A673 (cell line): ENCODE results near the gene UCK2.

Experiments
- EZH2 ChIP-seq: fragments of 200-600 bp; sonication (generic); IDR thresholded peaks from 2 replicates; pipeline ENCODE4 v1.6.1; 2017; ENCODE audit warnings: borderline replicate concordance, low read depth, mild to moderate bottlenecking, mixed read lengths, antibody characterized with exemption, low read length; ENCODE audit not compliant: poor library complexity, severe bottlenecking
- TF ChIP-seq, protein P1 (sequence below): fragments of 300-800, 200-600 bp; sonication (generic); conservative IDR thresholded peaks from 2 replicates; pipeline ENCODE4 v1.5.1; 2017; ENCODE audit warnings: low read depth, mild to moderate bottlenecking, antibody characterized with exemption, low read length, moderate library complexity, mixed read lengths

DNA sequence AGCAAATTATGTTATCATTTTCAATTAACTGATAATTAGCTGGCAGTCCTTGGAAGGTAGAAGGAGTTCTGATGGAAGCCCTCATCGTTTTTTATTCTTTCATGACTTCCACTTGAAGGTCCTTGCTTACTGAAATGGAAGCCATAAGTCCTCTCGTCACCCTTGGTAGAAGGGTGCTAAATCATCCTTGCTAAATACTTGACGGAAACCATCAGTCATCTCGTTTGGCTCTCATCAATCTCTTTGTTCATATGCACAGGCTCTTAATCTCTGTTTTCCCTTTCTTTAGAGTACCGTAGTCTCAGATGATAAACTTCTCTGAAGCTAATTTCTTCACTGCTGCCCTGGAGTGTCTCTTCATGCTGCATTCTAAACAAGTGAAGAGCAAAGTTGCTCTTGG, 34.5 kb downstream of the UCK2 start:
- TF ChIP-seq, protein P1, sequence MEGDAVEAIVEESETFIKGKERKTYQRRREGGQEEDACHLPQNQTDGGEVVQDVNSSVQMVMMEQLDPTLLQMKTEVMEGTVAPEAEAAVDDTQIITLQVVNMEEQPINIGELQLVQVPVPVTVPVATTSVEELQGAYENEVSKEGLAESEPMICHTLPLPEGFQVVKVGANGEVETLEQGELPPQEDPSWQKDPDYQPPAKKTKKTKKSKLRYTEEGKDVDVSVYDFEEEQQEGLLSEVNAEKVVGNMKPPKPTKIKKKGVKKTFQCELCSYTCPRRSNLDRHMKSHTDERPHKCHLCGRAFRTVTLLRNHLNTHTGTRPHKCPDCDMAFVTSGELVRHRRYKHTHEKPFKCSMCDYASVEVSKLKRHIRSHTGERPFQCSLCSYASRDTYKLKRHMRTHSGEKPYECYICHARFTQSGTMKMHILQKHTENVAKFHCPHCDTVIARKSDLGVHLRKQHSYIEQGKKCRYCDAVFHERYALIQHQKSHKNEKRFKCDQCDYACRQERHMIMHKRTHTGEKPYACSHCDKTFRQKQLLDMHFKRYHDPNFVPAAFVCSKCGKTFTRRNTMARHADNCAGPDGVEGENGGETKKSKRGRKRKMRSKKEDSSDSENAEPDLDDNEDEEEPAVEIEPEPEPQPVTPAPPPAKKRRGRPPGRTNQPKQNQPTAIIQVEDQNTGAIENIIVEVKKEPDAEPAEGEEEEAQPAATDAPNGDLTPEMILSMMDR = no peak
- no peak for TF ChIP-seq EZH2
